Left colon (tissue), 2 donors: ENCODE data around the gene GPR32. TPM values are rescaled to one million over a fixed set of nuclear protein-coding genes. Genes with fewer than 3 reads are reported as not detected.
A peak's percentile ranks its signal among the peaks of the same experiment; 100 is the strongest.

ENCODE experiments used
- ATAC-seq: fragments of 200-7000 bp; cut with Tn5 transposase; one replicate; pipeline ENCODE4 v1.9.1; 2020; ENCODE audit warnings: mild to moderate bottlenecking, moderate library complexity
- DNase-seq, 2 donors: peaks; one replicate each; pipeline ENCODE4 v3.0.0-alpha.2; 2020
- intact Hi-C, 2 donors: fragments of 100-400 bp; cut with DNase I in 1 of 2; cut with micrococcal nuclease in 1 of 2; formaldehyde crosslinking; loops; one replicate each; pipeline versions ENCODE4 v1.11.2 to v1.14.0; 2022; cut with DNase I, micrococcal nuclease
- total RNA-seq, 2 donors: library from RNA; stranded (reverse); fragmentation: NEBNext Ultra II Directional; extraction: Animal tissue kit (Norgen Biotek cat#: 25700); gene quantifications; one replicate each; pipeline ENCODE4 v1.2.1, GENCODE V29; 2021
- donor health status: DM: no; HTN: no; CAD: no.
- donor health status: DM: yes; HTN: yes; CAD: no.

GPR32 gene
- total RNA-seq, 2 donors from 2014 or later: not detected

DNA sequence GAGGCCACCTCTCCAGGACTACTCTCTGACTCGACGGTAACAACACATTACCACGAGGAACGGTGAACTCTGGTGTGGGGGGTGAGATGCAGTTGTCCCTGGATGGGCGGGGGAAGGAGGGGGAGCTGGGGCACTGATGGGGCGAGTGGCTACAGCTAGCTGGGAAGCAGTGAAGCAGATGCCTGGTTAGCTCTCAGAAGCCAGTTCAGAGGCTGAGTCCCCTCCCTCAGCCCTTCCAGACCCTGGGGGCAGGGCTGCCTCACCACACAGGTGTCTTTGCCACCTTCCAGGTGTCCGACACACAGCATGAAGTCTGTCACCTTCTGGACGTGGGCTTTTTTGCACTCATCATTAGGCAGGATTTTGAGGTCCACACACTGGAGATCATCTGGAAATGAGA lies 49.4 kb downstream of the GPR32 start:
- intact Hi-C loops: no loop called here
- ATAC-seq (no peak), DNase-seq (no peak)

DNA sequence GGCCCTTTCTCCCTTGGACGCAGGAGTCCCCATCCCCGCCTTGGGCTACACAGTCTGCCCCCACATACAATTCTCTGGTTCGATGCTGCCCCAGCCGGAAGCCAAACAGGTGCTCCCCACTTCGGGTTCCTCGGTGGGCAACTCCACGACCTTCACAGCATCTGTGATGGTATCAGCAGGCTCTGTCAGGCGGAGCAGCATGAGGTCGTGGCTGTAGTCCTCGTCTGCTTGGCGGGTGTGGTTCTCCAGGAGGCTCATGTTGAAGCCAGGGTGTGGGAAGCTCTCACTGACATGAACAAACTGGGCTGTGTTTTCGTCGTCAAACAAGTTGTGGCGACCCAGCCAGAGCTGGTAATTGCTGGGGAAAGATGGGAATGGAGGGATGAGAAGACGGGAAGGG lies 49.8 kb downstream of the GPR32 start:
- ATAC-seq (peak; percentile 21), DNase-seq (peak in 1 of 2 donors; percentile 55)
- intact Hi-C loops: no loop called here

DNA sequence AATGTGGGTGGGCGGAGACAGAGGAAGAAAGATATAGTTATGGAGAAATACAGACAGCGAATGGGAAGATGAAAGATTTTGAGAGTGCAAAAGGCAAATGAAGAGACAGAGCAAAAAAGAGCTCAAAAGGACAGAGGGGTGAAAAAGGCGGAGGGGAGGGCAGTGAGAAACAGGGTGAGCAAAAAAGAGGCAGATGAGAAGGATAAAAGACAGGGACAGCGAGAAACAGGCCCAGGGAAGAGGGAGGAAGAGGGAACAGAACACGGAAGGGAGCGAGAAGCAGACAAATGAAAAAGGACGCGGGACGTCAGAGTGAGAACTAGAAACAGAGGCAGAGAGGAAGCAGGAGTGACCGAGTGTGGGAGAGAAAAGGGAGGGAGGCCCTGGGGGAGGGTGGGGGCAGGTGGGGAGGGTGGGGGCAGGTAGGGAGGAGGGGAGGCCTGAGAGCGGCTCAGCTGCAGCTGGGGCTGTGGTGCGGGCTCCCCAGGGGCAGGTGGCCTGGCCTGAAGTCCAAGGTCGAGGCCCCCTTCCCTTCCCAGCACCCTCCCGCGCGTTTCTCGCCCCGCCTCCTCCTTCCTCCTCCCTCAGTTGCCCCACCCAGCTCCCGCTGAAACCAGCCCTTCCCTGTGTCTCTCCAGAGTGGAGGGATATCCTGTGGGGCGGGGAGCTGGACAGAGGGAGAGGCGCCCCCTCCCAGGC lies 50.4 kb downstream of the GPR32 start:
- DNase-seq (peak; percentile 88), ATAC-seq (peak; percentile 58)
- intact Hi-C loops: no loop called here

DNA sequence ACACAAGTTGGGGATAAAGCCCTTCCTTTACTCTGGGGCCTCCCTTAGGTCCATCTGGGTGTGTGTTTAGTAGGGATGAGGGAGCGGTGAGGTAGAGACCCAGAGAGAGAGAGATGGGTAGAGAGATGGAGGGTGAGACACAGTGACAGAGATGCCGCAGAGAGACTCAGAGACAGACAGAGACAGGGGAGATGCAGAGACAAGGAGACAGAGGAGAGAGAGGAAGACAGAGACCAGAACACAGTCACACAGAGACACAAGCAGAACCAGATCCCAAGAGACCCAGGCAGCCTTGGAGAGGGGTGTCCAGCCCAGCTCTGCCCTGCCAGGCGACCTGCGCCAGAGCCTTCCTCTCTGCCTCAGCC lies 51.0 kb downstream of the GPR32 start:
- intact Hi-C loops: no loop called here
- ATAC-seq (no peak), DNase-seq (no peak)

Other genes with a start within 250 kb of the GPR32 start
- 1 to 10 TPM in 1 of 2 donors, under 1 TPM in 1; 0.89 to 1.2 TPM for gene LRRC4B, start 202.0 kb upstream of the GPR32 start, total RNA-seq
- gene SYT3, start 130.6 kb upstream of the GPR32 start, total RNA-seq: not detected
- not detected for gene C19orf81, start 121.0 kb upstream of the GPR32 start, total RNA-seq
- gene SHANK1, start 50.7 kb upstream of the GPR32 start, total RNA-seq: under 1 TPM; 0.21 to 0.36 TPM
- gene CLEC11A, start 47.1 kb upstream of the GPR32 start, total RNA-seq: 1 to 10 TPM; 2.1 to 5.7 TPM
- gene ACP4, start 20.0 kb downstream of the GPR32 start, total RNA-seq: not detected
- 100 to 1,000 TPM; 182 to 236 TPM for gene KLK1, start 53.3 kb downstream of the GPR32 start, total RNA-seq
- gene KLK15, start 63.1 kb downstream of the GPR32 start, total RNA-seq: 1 to 10 TPM; 4.5 to 8.5 TPM
- gene KLK3, start 84.5 kb downstream of the GPR32 start, total RNA-seq: 10 to 100 TPM in 1 of 2 donors, 1 to 10 TPM in 1; 5.7 to 11.7 TPM
- under 1 TPM in 1 of 2 donors, not detected in 1; 0.12 TPM for gene KLK2, start 103.0 kb downstream of the GPR32 start, total RNA-seq
- gene KLK4, start 140.9 kb downstream of the GPR32 start, total RNA-seq: 1 to 10 TPM; 3.5 to 6.4 TPM
- gene KLK5, start 182.6 kb downstream of the GPR32 start, total RNA-seq: not detected
- gene KLK6, start 199.1 kb downstream of the GPR32 start, total RNA-seq: not detected
- gene KLK7, start 213.5 kb downstream of the GPR32 start, total RNA-seq: not detected
- not detected for gene KLK8, start 231.1 kb downstream of the GPR32 start, total RNA-seq
- gene KLK10, start 249.2 kb downstream of the GPR32 start, total RNA-seq: under 1 TPM; 0.37 to 0.70 TPM